Heart right ventricle (tissue), 16 donors: ENCODE results near the gene TMEM245. TPM values are rescaled to one million over a fixed set of nuclear protein-coding genes. Genes with fewer than 3 reads are reported as not detected.

Source experiments
- ATAC-seq, 8 donors: fragments of 200-7000 bp; cut with Tn5 transposase; one replicate each; pipeline ENCODE4 v1.9.1; 2020; ENCODE audit warnings: mild to moderate bottlenecking in 8 of 8, moderate library complexity in 8 of 8, moderate number of reproducible peaks in 1 of 8
- DNase-seq, 2 donors: peaks; one replicate each; pipeline ENCODE4 v3.0.0-alpha.2; 2020
- H3K27ac ChIP-seq, 10 donors: fragments of 200-600 bp; sonication (generic) in 2 of 10; one replicate each; pipeline versions ENCODE4 v1.5.0 to v1.8.0; 2020 to 2022; ENCODE audit warnings: mild to moderate bottlenecking in 3 of 10
- H3K27me3 ChIP-seq, 7 donors: fragments of 200-600 bp; one replicate each; pipeline ENCODE4 v1.8.0; 2021 to 2022; ENCODE audit warnings: mild to moderate bottlenecking in 2 of 7
- H3K36me3 ChIP-seq, 9 donors: fragments of 200-600 bp; sonication (generic) in 1 of 9; one replicate each; pipeline versions ENCODE4 v1.5.0 to v1.8.0; 2020 to 2022; ENCODE audit warnings: mild to moderate bottlenecking in 2 of 9
- H3K4me1 ChIP-seq, 9 donors: fragments of 200-600 bp; sonication (generic) in 1 of 9; one replicate each; pipeline versions ENCODE4 v1.5.0 to v1.8.0; 2020 to 2022; ENCODE audit warnings: mild to moderate bottlenecking in 4 of 9
- H3K4me3 ChIP-seq, 10 donors: fragments of 200-600 bp; sonication (generic) in 2 of 10; one replicate each; pipeline versions ENCODE4 v1.5.0 to v1.8.0; 2020 to 2022; ENCODE audit warnings: mild to moderate bottlenecking in 7 of 10, moderate library complexity in 2 of 10
- H3K9me3 ChIP-seq, 11 donors: fragments of 200-600 bp in 10 of 11; sonication (generic) in 2 of 11; one replicate each; pipeline versions ENCODE4 v1.5.0 to v1.8.0; 2013 to 2022; ENCODE audit warnings: mild to moderate bottlenecking in 2 of 11, control low read depth in 1 of 11, moderate library complexity in 1 of 11
- WGBS, 2 donors: extraction: QIAGEN DNeasy Blood & Tissue Kit; methylation state at CpG; one replicate each; pipeline ENCODE4 v1.1.7; 2013; ENCODE audit warnings: inconsistent platforms in 1 of 2; 5-methylcytosine and 5-hydroxymethylcytosine counted together
- intact Hi-C, 10 donors: fragments of 100-400 bp; cut with DNase I; formaldehyde crosslinking; loops; one replicate each; pipeline versions ENCODE4 v1.11.1 to v1.14.2; 2022
- polyA plus RNA-seq, 2 donors: library from polyadenylated mRNA; stranded (reverse); fragments of 200-250 nt; gene quantifications; one replicate each; pipeline ENCODE4 v1.2.3, GENCODE V29; 2013
- total RNA-seq, 10 donors: library from RNA; stranded (reverse); fragmentation: NEBNext Ultra II Directional in 3 of 10; extraction: Animal tissue kit (Norgen Biotek cat#: 25700) in 3 of 10; gene quantifications; one replicate each; pipeline versions ENCODE4 v1.2.1 to v1.2.4, GENCODE V29; 2021 to 2023
- TF ChIP-seq, protein P1 (sequence below), 9 donors: fragments of 200-600 bp; sonication (generic) in 2 of 9; IDR thresholded peaks; one replicate each; pipeline versions ENCODE4 v1.5.0 to v1.8.0; 2021 to 2022; ENCODE audit warnings: antibody characterized with exemption in 9 of 9, mild to moderate bottlenecking in 5 of 9, moderate library complexity in 1 of 9
- donor health status: Arrhythmogenic right ventricular cardiomyopathy.
- donor health status: ischemic (EF 13 %, LVEDD 7.1; RV severe dilation, severe dysfunction).
- donor health status: healthy with polysubstance abuse.
- donor health status: DM: no; HTN: yes; CAD: no.
- donor health status: DM: no; HTN: no; CAD: no.
- donor health status: ischemic (EF 25% LVEDD 6.9; RV normal size, moderate dysfunction).
- donor health status: ischemic (EF 25% LVEDD 5.7; RV mildly dilated, moderate dysfunction).
- donor health status: healthy.
- donor health status: DM: yes; HTN: yes; CAD: no.
- donor health status: Ischemic cardiomyopathy.
- donor health status: ischemic (EF 35%, LVEDD 5.7; RV mildly dilated, moderate dysfunction).
- donor health status: nonischemic (EF 11% LVEDD 7.7; RV severe dilation, severe dysfunction).
- donor health status: DM: yes; HTN: yes; CAD: no.
- donor health status: PGD.
- donor health status: ischemic (EF 29% LVEDD 5.4; RV normal size, mild dysfunction).
- donor health status: nonischemic (EF 23%, LVEDD 6.1; RV moderate dilation, normal function).

TMEM245 gene
- total and polyA plus RNA-seq, 12 donors = 17.0 to 152 (median 96.2) TPM

DNA sequence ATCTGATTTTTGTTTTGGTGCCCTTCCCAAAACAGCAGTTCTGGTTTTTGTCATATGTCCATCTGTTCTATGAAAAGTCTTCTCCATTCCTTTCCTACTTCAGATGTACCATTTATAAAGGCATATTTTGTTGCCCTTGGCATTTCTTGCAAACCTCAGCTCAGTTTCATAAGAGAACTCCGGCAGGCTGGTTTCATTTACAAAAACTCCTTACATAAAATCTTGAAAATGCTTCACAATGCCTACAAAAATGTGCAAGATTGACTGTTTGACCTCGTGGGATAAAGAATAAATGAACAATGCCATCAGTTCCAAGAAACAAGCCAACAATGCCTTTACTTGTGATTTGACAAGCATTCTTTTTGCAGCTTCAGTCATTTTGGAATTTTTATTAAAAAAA, 67.3 kb downstream of the TMEM245 start:
- no peak for DNase-seq
- no peaks in the 10 kb centered on the region for H3K9me3 ChIP-seq
- H3K36me3 ChIP-seq = peaks cover 0 to 98% (median 72%) of the 10 kb centered on the region in 9 donors
- peaks cover 0 to 15% (median 5%) of the 10 kb centered on the region in 9 donors for H3K4me1 ChIP-seq
- H3K27me3 ChIP-seq = no peaks in the 10 kb centered on the region
- WGBS, 2 donors = 74 to 78% methylated on average over 2 of the region's 2 CpGs
- no peak overlapping the region for H3K4me3 ChIP-seq
- H3K27ac ChIP-seq = no peak overlapping the region
- TF ChIP-seq, protein P1, sequence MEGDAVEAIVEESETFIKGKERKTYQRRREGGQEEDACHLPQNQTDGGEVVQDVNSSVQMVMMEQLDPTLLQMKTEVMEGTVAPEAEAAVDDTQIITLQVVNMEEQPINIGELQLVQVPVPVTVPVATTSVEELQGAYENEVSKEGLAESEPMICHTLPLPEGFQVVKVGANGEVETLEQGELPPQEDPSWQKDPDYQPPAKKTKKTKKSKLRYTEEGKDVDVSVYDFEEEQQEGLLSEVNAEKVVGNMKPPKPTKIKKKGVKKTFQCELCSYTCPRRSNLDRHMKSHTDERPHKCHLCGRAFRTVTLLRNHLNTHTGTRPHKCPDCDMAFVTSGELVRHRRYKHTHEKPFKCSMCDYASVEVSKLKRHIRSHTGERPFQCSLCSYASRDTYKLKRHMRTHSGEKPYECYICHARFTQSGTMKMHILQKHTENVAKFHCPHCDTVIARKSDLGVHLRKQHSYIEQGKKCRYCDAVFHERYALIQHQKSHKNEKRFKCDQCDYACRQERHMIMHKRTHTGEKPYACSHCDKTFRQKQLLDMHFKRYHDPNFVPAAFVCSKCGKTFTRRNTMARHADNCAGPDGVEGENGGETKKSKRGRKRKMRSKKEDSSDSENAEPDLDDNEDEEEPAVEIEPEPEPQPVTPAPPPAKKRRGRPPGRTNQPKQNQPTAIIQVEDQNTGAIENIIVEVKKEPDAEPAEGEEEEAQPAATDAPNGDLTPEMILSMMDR (IDR thresholded peaks at IDR 0.05) = no peak
- intact Hi-C loops = no loop called here
- no peak for ATAC-seq

DNA sequence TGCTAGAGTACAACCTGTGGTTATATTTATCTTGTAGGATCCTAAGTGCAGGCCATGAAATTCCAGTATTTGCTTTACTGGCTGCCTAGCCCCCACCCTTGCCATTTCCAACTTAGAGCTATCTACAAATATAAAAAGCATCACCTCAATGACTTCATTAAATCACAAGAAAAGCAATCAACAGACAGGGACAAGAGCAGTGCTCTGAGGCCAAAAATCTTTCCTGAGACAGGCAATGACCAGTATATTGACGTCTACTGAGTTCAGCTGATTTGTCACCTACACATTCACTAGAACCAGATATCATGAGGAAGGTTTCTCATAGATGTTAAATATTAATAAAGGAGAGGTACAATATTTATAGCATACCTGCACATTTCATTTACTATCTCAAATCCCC, 68.0 kb downstream of the TMEM245 start:
- no peak overlapping the region for H3K4me3 ChIP-seq
- H3K27me3 ChIP-seq = no peaks in the 10 kb centered on the region
- TF ChIP-seq, protein P1 (IDR thresholded peaks at IDR 0.05) = no peak
- intact Hi-C loops = no loop called here
- 48 to 65% methylated on average over 1 of the region's 1 CpG for WGBS, 2 donors
- H3K36me3 ChIP-seq = peaks cover 0 to 98% (median 67%) of the 10 kb centered on the region in 9 donors
- H3K27ac ChIP-seq = no peak overlapping the region
- ATAC-seq (peak in 4 of 8 donors; percentile 24 to 63 (median 38)), DNase-seq (no peak)
- peaks cover 0 to 15% (median 5%) of the 10 kb centered on the region in 9 donors for H3K4me1 ChIP-seq
- H3K9me3 ChIP-seq = no peaks in the 10 kb centered on the region

DNA sequence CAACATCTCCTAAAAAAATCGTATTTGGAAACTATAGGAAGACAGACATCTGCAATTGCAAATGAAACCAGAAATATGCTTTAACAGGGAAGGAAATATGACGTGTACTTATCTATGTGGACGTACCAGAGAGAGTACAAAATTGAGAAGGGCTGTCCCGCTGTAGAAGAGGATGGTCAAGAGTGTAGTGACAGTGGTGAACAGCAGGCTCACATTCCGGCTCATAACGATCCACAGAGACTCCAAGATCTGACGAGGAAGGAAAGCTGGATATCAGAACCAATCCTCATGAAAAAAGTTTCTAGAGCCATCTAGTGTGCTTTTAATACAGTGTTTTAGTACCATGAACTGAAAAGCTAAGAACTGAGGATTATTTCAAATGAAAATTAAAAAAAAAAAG, 69.3 kb downstream of the TMEM245 start:
- ATAC-seq = peak in 2 of 8 donors; percentile 39 to 51
- TF ChIP-seq, protein P1 (IDR thresholded peaks at IDR 0.05) = no peak
- no peak overlapping the region for H3K27ac ChIP-seq
- 48 to 51% methylated on average over 7 of the region's 7 CpGs for WGBS, 2 donors
- H3K4me1 ChIP-seq = peaks cover 0 to 15% (median 5%) of the 10 kb centered on the region in 9 donors
- no peak overlapping the region for H3K4me3 ChIP-seq
- H3K9me3 ChIP-seq = no peaks in the 10 kb centered on the region
- no peaks in the 10 kb centered on the region for H3K27me3 ChIP-seq
- intact Hi-C loops = no loop called here
- H3K36me3 ChIP-seq = peaks cover 0 to 98% (median 58%) of the 10 kb centered on the region in 9 donors
- no peak for DNase-seq

DNA sequence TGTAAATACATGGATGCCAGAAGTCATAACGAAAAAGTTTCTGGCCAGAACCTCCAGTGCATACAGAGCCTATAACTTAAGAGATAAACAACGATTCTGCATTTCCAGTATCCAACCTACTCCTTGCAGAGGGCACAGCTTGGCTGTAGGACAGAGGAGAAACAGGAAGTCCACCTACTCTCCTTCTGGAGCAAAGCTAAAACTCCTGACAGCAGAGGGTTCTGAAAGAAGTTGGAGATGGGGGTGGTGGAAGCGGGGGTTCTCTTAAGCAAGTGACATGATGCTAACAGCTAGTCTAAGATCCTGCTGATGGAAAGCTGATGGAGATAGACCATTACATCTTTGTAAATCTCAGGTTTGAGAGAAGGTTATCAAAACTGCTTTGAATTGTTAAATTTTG, 70.9 kb downstream of the TMEM245 start:
- ATAC-seq = no peak
- TF ChIP-seq, protein P1 (IDR thresholded peaks at IDR 0.05) = no peak
- Histone ChIP-seq H3K36me3 (peaks cover 0 to 98% (median 49%) of the 10 kb centered on the region in 9 donors), H3K9me3 (no peaks in the 10 kb centered on the region), H3K27me3 (no peaks in the 10 kb centered on the region), H3K4me3 (no peak overlapping the region), H3K4me1 (peaks cover 0 to 15% (median 5%) of the 10 kb centered on the region in 9 donors), H3K27ac (no peak overlapping the region)
- 85 to 89% methylated on average over 3 of the region's 3 CpGs for WGBS, 2 donors
- DNase-seq = no peak
- intact Hi-C loops = loop anchor here in 1 of 10 donors (10.0 kb wide), 1 partner anchor 124 kb away; no protein-coding TSS in a partner anchor
